GM18499 (cell line): ENCODE results near the gene GPHN.
"Not testable (repeated sequence)": the region's sequence is repeated elsewhere in the genome, so short reads cannot be mapped to it uniquely, and the experiment has no call there.

Experiments used
- ATAC-seq: cut with Tn5 transposase; IDR thresholded peaks from one replicate; pipeline ENCODE4 v1.9.1; 2021; ENCODE audit warnings: moderate number of reproducible peaks; ENCODE audit not compliant: insufficient read depth, unreplicated experiment

The GPHN gene

GRCh38 chr14:66746316-66747006 is 238.5 kb downstream of the GPHN start:
- ATAC-seq = no peak

GRCh38 chr14:66752109-66752508 is 244.2 kb downstream of the GPHN start:
- no peak for ATAC-seq

- no peak for ATAC-seq
Measured at GRCh38 chr14:66758031-66758613, 250.2 kb downstream of the GPHN start.

DNA sequence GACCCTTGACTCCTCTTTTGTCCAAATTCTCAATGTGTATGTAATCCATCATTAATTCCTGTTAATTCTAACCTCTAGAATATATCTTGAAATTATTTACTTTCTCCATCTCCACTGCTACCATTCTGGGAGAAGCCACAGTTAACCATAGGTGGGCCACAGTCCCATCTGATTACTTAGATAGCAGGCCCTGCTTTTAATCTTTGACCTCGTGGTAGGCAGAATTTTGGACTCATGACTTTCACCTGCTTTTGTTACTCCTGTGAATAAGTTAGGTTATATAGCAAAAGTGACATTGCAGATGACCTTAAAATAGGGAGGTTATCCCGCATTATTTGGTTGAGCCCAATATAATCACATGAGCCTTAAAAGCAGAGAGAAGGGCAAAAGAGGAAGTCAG is 264.2 kb downstream of the GPHN start:
- no peak for ATAC-seq

DNA sequence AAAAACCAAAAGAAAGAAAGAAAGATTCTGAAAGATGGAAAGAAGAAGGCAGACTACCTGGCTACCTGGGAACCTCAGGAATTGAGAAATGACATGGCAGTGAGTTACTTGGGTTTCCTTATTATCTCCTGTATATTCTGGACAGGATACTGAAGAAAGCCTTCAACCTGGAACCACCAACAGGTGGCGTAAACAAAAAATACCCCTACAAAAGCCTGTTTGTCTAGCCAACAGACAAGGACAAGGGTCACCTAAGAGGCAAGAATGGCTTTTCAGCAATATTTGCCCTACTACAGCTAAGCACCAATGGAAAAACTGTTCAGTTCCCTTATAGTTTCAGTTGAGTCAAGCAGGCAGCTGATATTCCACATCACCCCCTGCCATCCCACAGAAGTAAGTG is 274.9 kb downstream of the GPHN start:
- ATAC-seq = no peak

- no peak for ATAC-seq
Measured at GRCh38 chr14:66790101-66790500, 282.2 kb downstream of the GPHN start.

DNA sequence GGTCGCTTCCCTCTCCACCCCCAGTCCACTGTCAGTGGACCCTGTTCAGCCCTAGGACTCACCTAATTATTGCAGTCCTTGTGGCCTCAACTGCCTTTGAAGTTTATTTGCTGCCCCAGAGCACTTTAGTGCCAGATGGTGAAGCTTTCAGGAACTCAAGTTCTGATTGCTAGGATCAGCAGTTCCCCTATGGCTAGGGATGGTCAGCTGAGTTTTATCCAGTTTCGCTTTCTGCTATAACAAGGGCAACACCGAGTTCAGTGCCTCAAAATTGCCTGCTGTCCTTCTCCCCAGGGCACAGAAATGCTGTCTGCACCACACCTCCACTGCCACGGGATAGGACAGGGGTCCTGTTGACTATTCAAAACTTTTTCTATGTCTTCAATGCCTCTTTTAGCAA is 295.0 kb downstream of the GPHN start:
- no peak for ATAC-seq

DNA sequence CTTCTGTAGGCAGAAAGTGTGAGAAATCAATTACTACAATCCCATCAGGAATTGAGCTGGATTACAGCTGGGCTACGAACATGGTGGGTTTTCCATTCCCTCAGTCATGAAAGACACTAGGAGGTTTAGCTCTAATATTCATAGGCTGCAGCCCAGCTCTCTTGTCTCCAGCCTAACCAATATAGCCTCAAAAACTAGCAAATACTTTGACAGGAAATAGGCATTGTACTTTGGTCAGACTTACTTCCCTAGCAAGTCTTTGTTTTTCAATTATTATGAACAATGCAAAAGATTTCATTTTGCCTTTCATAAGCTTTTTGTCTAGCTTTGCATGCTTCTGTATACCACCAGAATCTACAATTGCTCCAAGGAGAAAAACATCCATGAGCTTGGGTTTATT is 296.2 kb downstream of the GPHN start:
- ATAC-seq = no peak

DNA sequence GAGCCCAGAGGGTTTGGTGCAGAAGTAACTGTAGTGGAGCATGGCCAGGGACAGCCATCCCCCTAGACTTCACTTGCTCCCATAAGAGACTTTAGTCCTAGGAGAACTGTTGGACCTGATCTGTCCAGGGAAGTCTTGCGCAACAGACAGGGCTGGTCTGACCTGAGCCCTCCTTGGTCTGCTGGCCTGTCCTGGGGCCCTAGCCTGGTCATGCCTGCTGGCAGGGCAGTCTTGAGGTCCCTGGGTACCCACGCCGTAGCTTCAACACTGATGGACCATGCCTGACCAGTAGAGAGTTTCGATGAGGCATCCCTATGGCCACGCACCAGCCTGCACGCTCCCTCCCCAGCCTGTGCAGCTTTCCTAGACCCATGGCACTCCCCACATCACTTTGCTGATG is 305.7 kb downstream of the GPHN start:
- no peak for ATAC-seq

GRCh38 chr14:66815687-66816086 is 307.7 kb downstream of the GPHN start:
- no peak for ATAC-seq

- no peak for ATAC-seq
Measured at GRCh38 chr14:66824251-66824650, 316.3 kb downstream of the GPHN start.

GRCh38 chr14:66827182-66827581 is 319.2 kb downstream of the GPHN start:
- no peak for ATAC-seq

- no peak for ATAC-seq
Measured at GRCh38 chr14:66831173-66831572, 323.2 kb downstream of the GPHN start.

DNA sequence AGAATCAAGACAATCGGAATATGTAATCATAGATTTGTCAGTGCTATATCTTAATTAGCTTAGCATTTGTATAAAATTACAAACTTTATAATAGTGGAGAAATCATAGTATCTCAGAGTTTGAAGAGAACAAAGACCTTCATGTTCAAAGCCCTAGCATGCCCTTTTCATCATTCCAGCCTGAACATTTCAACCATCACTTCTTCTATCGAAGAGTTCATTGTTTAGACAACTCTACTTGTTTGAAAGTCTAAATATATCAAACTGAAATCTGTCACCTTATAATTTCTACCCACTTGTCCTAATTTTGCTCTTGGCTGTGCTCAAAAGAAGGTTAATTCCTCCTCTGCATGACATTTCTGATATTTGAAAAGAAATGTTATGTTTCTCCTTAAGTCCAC is 325.9 kb downstream of the GPHN start:
- no peak for ATAC-seq

GRCh38 chr14:66837436-66837835 is 329.5 kb downstream of the GPHN start:
- not testable (repeated sequence) for ATAC-seq

GRCh38 chr14:66842911-66843512 is 335.1 kb downstream of the GPHN start:
- no peak for ATAC-seq

- no peak for ATAC-seq
Measured at GRCh38 chr14:66850258-66850888, 342.4 kb downstream of the GPHN start.

DNA sequence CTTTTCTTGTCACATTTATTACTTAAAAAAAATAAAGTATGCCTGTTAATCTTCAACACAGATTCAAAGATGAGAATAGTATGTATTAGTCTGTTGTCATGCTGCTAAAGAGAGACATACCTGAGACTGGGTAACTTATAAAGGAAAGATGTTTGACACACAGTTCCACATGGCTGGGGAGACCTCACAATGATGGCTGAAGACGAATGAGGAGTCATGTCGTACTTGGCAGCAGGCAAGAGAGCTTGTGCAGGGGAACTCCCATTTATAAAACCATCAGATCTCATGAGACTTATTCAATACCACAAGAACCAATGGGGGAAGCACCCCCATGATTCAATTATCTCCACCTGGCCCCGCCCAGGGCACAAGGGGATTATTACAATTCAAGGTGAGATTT is 345.4 kb downstream of the GPHN start:
- ATAC-seq = no peak

DNA sequence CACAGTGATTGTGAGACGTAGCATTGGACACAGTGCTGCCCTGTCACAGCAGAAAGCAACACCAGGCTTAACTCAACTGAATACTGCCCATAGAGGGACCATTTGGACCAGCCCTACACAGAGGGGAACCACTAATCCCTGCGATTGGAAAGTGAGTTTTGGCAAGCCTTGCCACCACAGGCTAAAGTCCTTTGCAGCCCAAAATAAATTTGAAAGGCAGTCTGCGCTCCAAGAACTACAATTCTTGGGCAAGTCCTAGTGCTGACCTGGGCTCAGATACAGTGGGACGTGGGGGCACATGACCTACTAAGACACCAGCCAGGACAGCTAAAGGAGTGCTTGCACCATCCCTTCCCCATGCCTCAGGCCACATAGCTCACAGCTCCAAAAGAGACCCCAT is 349.9 kb downstream of the GPHN start:
- ATAC-seq = no peak

GRCh38 chr14:66859063-66859671 is 351.2 kb downstream of the GPHN start:
- no peak for ATAC-seq

DNA sequence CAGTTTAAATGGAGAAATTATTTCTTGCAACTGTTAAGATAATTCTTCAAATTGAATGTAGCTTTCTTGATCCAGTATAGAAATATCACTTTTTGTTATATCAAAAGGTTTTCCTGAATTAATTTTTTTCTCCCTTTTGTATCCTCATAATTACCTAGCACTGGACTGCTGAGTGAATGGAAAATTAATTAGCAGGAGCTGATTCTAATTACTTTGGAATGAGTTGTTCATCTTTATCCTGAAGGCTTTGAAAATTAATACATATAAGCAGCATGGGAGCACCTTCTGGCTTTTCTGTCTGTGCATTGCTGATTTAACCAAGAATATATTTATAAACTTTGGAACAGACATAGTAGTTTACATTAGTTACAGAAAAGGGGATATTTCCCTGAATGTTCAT is 373.6 kb downstream of the GPHN start:
- ATAC-seq = no peak
